Activated effector memory CD4-positive, alpha-beta T cell treated with Interleukin-2 at 50 U/mL for 16 hours (primary cell): ENCODE data around the gene ADTRP.

Experiments used
- DNase-seq: peaks from one replicate; pipeline ENCODE4 v3.0.0-alpha.2; 2020

Gene ADTRP

GRCh38 chr6:11754625-11755271 is 23.9 kb downstream of the ADTRP start:
- DNase-seq = no peak

- DNase-seq = no peak
Measured at GRCh38 chr6:11753798-11754197, 24.8 kb downstream of the ADTRP start.

DNA sequence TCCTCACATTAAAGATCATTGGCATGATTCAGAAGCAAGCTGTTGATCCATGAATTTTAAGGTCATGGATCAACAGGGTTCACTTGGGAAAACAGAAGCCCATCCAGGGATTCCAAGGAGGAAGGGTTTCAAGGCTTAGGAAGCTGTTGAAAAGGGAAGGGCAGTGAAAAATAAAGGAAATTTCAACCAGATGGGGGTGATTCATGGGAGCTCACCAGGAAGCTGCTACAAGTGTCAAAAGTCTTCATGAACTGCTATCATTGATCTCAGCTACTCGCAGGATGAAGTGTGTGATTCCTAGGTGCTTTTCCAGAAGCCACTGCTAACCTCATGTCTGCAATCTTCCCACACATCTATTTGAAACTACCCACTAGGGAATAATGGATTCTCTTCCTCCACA is 26.2 kb downstream of the ADTRP start:
- DNase-seq = no peak

DNA sequence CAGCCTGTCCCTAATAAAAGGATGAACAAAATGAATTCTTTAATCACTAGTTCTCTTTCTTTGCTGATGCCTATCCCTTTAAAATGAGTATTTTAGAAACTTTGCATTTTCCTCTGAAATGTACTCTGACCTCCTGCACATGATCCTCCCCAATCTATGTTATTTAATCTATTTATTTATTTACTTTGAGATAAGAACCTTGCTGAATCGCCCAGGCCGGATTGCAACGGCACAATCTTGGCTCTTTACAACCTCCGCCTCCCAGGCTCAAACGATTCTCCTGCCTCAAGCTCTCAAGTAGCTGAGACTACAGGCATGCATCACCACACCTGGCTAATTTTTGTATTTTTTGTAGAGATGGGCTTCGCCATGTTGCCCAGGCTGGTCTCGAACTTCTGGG is 27.9 kb downstream of the ADTRP start:
- DNase-seq = no peak

- DNase-seq = no peak
Measured at GRCh38 chr6:11748591-11749210, 29.9 kb downstream of the ADTRP start.

DNA sequence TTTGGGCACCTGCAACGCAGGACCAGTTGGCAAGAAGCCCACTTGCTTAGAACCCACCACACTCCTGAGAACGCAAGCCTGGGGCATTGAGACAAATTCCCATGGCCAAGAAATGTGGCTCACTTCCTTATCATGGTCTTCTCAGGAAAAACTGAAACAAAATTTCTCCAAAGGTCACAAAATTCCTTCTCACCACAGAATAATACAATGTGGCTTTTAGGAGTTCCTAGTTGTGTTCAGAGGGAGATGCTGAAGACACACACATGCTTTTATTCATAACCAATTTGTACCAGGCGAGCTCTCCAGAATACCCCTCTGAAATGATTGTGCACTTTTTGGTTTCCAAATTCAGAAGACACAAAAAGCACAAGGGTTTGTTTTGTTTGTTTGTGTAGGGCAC is 31.6 kb downstream of the ADTRP start:
- no peak for DNase-seq

GRCh38 chr6:11744753-11745152 is 33.9 kb downstream of the ADTRP start:
- no peak for DNase-seq

- no peak for DNase-seq
Measured at GRCh38 chr6:11744101-11744500, 34.5 kb downstream of the ADTRP start.

- no peak for DNase-seq
Measured at GRCh38 chr6:11740875-11741274, 37.7 kb downstream of the ADTRP start.

DNA sequence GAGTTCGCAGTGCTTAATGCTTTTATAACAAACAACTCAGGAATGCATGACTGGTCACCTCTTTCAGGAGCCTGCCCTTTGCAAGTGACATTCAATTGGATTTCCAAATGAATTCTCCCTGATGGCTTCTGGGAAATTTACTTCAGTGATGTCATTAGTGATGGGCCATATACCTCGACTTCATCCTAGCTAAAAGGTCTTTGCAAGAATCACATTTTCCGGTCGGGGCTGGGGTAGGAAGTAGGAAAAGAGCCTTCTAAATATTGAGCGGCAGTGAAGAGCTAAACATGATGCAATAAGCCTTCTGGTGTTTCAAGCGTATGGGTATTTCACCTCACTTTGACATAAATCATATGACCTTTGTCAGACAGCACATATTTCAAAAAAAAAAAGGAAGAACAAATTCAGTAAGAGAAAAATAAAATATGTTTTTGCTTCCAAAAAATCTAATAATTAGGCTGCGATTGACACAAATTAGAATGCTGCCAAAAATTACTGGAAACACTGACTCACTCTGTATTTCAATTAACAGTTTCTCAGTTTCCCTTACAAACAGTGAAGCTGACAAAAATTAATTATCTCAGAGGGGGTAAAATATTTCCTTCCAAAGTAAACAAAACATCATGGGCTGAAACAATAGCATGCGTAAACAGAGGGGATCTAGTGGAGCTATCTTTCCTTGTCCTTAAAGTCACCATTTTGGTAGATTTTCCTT is 39.8 kb downstream of the ADTRP start:
- no peak for DNase-seq

DNA sequence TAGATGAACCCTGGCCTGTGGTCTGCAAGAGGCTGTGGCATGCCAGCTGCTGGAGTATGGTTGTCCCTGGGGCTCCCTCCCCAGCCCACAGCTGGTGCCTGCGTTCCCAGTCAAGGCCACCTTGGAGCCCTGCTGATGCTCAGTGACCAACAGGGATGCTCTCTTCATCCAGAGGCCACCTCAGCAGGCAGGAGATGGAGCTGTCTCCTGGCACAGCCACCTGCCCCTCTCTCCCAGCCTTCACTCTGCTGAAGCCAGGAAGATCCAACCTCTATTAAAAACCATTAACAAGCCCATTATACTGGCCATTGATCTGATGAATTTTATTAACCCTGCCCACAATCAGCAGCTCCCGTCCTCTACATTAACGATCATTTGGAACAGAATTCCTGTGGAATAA is 40.4 kb downstream of the ADTRP start:
- DNase-seq = no peak

DNA sequence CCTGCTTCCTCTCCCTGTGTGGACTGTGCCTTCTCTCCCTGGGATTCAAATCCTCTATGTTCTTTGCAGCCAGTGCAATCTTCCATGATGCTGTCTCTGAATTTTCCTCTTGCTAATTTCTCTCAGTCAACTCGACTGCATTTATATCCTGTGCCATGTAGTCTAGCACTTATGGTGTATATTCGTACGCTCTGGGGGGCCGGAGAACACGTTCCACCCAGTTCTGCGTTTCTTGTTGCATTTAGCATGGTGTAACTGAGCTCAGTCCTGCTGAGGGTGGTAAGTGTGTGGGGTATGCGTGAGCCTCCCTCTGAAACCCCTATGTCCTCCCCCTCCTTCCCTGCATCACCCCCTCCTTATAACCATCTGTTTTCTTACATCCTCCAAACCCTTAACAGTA is 42.0 kb downstream of the ADTRP start:
- DNase-seq = no peak

DNA sequence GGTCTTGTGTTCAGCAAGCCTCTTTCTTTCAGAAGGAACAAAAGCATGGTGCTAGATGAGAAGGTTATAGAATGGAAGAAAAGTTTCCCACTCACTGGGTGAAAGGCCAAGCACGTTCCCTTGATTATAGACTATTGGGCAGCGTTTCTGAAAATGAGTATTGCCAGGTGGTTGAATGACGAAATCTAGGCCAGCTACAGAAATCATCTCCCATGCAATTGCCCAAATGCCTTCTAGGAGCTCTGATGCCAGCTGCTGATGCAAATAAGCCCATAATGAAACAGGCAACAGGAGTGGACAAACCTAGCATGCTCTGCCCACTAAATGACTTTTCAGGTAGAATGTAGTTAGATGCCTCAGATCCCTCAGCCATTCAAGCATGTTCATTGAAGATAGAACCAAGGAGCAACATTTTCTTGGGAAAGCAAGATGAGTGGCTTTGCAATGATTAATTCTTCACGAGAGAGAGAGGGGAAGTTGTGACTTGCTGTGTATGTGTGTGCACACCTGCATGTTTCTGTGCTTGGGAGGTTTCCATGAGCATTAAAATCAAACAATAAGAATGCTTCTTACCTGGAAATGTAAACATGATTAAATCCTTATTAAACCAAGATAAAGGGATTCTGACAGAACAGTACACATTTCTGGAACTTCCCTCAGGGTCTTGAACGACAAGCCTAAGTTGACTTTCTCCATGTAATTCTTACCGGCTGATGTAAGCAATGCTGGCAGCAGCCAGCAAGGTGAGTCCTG is 43.6 kb downstream of the ADTRP start:
- DNase-seq = no peak

- no peak for DNase-seq
Measured at GRCh38 chr6:11732036-11732631, 46.5 kb downstream of the ADTRP start.

DNA sequence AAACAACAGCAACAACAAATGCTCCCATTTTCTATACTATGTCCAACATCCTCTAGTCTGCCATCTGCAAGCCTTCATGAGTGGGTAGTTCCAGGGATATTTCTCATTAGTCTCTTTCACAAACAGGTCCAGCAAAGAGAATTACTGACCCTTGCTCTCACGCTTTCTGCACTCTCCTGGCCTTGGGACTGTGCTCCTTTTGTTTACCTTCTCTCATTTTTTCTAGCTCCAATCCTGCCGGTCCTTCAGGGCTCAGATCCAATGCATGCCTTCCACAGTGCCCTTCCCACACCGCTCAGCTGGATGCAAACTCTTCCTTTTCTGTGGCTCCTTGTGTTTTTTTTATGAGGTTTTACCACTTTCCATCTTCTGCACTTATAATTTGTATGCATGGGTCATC is 47.2 kb downstream of the ADTRP start:
- no peak for DNase-seq

GRCh38 chr6:11730641-11731040 is 48.0 kb downstream of the ADTRP start:
- no peak for DNase-seq

DNA sequence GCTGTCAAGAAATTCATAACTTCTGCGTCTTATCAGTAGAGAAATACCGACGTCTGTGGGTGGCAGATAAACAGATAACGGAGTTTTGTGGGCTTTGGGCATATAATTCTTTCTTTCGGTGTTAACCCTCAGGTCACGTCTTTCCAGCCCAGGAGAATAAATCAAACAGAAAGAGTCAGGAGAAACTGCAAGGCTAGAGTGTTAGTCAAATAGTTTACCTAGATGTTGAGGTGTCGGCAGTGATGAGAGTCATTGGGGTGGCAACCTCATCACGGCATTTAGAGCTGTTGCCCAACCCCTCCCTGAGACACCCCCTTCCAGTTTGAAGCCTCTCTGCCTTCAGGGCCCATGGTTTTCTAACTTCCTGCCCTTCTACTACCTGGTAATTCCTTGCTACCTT is 49.5 kb downstream of the ADTRP start:
- DNase-seq = no peak

DNA sequence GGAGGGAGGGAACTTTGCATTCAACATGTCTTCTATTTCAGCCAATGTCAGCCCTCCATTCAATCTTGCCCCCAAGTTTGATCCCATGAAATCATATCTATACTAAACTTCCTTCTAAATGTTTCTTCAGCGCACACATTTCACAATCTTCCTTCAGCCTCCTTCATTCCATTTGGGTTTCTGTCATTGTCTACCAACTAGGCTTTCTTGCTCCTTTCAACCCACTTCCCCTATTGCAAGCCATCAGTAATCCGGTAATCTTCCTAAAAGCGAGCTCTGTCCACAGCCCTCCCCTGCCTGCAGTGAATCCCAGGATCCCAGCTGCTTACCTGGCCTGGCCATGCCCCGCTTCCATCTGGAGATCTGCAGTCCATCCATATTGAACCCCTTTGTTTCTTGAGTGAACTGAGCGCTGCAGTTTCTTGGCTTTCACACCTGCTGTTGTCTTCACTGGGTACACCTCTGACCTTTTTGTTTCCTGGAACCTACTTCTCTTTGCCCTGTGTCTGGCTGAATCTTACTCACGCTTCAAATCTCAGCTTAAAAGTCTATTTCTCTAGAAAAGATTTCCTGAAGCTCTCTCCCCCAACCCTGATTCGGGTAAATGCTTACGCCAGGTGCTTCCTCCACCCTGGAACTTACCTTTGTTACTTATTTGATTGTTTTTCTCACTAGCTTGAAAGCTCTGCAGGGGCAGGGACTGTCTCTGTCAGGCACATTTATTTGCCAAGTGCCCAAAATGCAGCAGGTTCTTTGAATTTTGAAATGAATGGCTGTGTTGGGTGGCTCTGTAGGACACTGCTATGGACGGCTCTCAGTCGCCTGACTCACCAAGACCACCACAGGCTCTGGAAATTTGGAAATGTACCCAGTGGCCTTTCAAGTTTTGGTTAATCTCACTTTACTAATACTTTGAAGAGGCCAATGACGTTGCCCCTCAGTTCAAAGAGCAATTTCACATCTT is 50.3 kb downstream of the ADTRP start:
- DNase-seq = peak; percentile 16

GRCh38 chr6:11727346-11727997 is 51.1 kb downstream of the ADTRP start:
- DNase-seq = no peak

- DNase-seq = no peak
Measured at GRCh38 chr6:11724286-11724685, 54.3 kb downstream of the ADTRP start.

- no peak for DNase-seq
Measured at GRCh38 chr6:11722805-11723631, 55.6 kb downstream of the ADTRP start.
